Left hindlimb (tissue), 1 donor: Measurements from ENCODE around the gene SCARF1.

Source experiments
- DNase-seq: peaks from one replicate; pipeline ENCODE4 v3.0.0-alpha.2; 2018

Gene SCARF1

GRCh38 chr17:1648173-1648962, 2.8 kb upstream of the SCARF1 start:
- DNase-seq, result peak; percentile 56

- DNase-seq, result no peak
These were observed 2.3 kb upstream of the SCARF1 start for GRCh38 chr17:1647802-1648171.

GRCh38 chr17:1646199-1646875, 805 bp upstream of the SCARF1 start:
- no peak for DNase-seq

GRCh38 chr17:1644493-1645206, 882 bp downstream of the SCARF1 start:
- DNase-seq, result peak; percentile 54

- DNase-seq, result no peak
These were observed 1.5 kb downstream of the SCARF1 start for GRCh38 chr17:1643999-1644492.

GRCh38 chr17:1643293-1643998, 2.1 kb downstream of the SCARF1 start:
- DNase-seq, result no peak

- no peak for DNase-seq
These were observed 4.5 kb downstream of the SCARF1 start for GRCh38 chr17:1641065-1641403.

- no peak for DNase-seq
These were observed 5.0 kb downstream of the SCARF1 start for GRCh38 chr17:1640329-1641064.

GRCh38 chr17:1639549-1640180, 5.9 kb downstream of the SCARF1 start:
- no peak for DNase-seq

- DNase-seq, result no peak
These were observed 6.8 kb downstream of the SCARF1 start for GRCh38 chr17:1638624-1639300.

GRCh38 chr17:1638171-1638590, 7.4 kb downstream of the SCARF1 start:
- no peak for DNase-seq

GRCh38 chr17:1636732-1637285, 8.7 kb downstream of the SCARF1 start:
- DNase-seq, result no peak

- no peak for DNase-seq
These were observed 9.7 kb downstream of the SCARF1 start for GRCh38 chr17:1635675-1636465.

GRCh38 chr17:1634841-1635650, 10.5 kb downstream of the SCARF1 start:
- no peak for DNase-seq

GRCh38 chr17:1630662-1631061, 14.9 kb downstream of the SCARF1 start:
- no peak for DNase-seq

- no peak for DNase-seq
These were observed 15.8 kb downstream of the SCARF1 start for GRCh38 chr17:1629504-1630310.

- peak; percentile 95 for DNase-seq
These were observed 16.6 kb downstream of the SCARF1 start for GRCh38 chr17:1628856-1629503.
